NOMO-1 treated with DMSO at 0.1 percent for 48 hours (cell line): Measurements from ENCODE around the gene ZDHHC5.

Experiments used
- DNase-seq: peaks from one replicate; lab custom pipeline; 2025; ENCODE audit not compliant: unreplicated experiment; lab: John Stamatoyannopoulos, UW

Gene ZDHHC5

GRCh38 chr11:57644748-57645688 is 22.9 kb upstream of the ZDHHC5 start:
- DNase-seq = peak; percentile 55

GRCh38 chr11:57645689-57646085 is 22.2 kb upstream of the ZDHHC5 start:
- no peak for DNase-seq

GRCh38 chr11:57646194-57646798 is 21.6 kb upstream of the ZDHHC5 start:
- no peak for DNase-seq

- DNase-seq = no peak
Measured at GRCh38 chr11:57646799-57647303, 21.1 kb upstream of the ZDHHC5 start.

GRCh38 chr11:57647372-57647771 is 20.5 kb upstream of the ZDHHC5 start:
- DNase-seq = no peak

- no peak for DNase-seq
Measured at GRCh38 chr11:57647960-57648800, 19.7 kb upstream of the ZDHHC5 start.

GRCh38 chr11:57648801-57649735 is 18.8 kb upstream of the ZDHHC5 start:
- DNase-seq = no peak

- peak; percentile 22 for DNase-seq
Measured at GRCh38 chr11:57649826-57650738, 17.8 kb upstream of the ZDHHC5 start, which contains the start of gene YPEL4. Gene YPEL4 (minus strand): TSS chr11:57649912. CDS start chr11:57647107, 2,805 bp downstream.

- no peak for DNase-seq
Measured at GRCh38 chr11:57650739-57651090, 17.2 kb upstream of the ZDHHC5 start.

GRCh38 chr11:57651408-57651807 is 16.5 kb upstream of the ZDHHC5 start:
- no peak for DNase-seq

GRCh38 chr11:57652230-57652629 is 15.7 kb upstream of the ZDHHC5 start:
- peak; percentile 29 for DNase-seq

GRCh38 chr11:57652662-57653061 is 15.3 kb upstream of the ZDHHC5 start:
- no peak for DNase-seq

- DNase-seq = peak; percentile 48
Measured at GRCh38 chr11:57653163-57653562, 14.8 kb upstream of the ZDHHC5 start.

- DNase-seq = no peak
Measured at GRCh38 chr11:57656885-57657193, 11.1 kb upstream of the ZDHHC5 start.

GRCh38 chr11:57657194-57658022 is 10.5 kb upstream of the ZDHHC5 start, which contains the start of gene CLP1:
Gene CLP1 (plus strand): TSS chr11:57657762. CDS start chr11:57659477, 1,715 bp downstream.
- peak; percentile 98 for DNase-seq

- no peak for DNase-seq
Measured at GRCh38 chr11:57658023-57658361, 9.9 kb upstream of the ZDHHC5 start.

GRCh38 chr11:57659669-57660068 is 8.2 kb upstream of the ZDHHC5 start:
- DNase-seq = no peak

GRCh38 chr11:57662893-57663292 is 5.0 kb upstream of the ZDHHC5 start:
- no peak for DNase-seq
